NAMALWA (cell line): Measurements from ENCODE around the gene MGLL.

Source experiments
- DNase-seq: peaks from one replicate; pipeline ENCODE4 v3.0.0-alpha.2; 2015; ENCODE audit warnings: low spot score

The MGLL gene

DNA sequence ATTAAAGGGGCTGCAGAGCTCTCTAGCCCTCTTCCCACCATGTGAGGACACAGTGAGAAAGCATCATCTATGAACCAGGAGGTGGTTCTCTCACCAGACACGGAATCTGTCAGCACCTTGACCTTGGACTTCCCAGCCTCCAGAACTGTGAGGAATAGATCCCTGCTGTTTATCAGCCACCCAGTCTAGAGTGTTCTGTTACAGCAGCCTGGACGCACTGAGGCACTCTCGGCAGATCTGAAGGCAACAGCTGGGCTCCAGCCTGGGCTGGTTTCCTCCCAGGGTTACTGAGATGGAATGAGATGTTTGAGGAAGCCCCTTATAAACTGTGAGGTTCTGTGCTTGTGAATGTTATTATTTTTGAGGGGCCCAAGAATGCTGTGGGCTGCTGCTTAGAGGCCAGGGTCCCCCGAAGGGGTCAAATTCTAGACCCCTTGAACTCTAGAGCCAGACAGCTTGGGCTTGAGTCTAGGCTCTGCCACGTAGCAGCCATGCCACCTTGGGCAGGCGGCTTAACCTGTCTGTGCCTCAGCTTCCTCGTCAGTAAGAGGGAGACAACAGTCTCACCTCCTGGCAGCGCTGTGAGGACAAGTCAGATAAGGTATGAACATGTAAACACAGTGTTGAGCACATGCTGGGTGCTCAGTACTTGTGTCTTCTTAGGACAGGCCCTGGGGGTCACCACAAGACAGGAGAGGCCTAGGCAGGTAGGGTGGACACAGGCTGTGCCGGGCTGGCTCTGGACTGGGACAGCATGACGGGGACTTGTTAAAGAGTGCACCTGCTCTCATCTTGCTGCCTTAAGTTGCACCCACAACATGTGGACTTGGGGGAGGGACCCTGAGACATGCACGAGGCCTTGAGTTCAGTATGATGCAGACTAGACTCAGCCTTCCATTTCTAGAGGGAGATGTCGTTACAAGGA is 49.2 kb downstream of the MGLL start:
- no peak for DNase-seq

DNA sequence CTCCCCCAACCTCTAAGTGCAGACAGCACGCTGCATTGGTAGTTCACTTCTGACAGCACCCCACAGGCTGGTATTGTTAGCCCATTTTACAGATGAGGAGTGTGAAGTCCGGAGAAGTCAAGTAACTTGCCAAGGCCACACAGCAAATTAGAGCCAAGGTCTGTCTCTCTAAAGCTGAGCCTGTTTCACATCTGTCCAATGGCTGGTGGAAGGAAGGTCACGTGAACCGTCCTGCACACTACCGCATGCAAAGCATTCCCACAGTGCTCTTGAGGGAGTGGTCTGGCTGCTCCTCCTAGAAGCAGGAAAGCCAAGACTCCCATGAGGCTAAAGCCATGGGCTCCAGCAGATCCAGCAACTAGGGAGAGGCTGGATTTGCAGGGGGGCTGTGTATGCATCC is 50.0 kb downstream of the MGLL start:
- DNase-seq: no peak

DNA sequence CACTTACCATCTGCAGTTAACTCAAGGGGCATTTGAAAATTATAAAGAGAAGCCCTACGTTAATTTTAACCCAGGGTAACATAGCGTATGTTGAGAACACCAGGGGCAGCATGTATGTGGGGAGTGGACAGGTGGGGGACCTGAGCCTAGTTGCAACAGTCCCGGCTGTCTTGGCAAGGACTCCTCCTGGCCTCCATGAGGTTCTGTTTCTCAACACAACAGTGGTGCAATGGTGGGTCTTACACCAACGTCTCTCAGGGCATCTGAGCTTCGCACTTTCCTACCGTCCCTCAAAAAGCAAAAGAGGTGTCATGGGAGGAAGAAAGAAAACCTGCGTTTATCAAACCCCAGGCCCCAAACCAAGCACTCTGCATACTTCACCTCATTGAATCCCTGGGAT is 50.6 kb downstream of the MGLL start:
- DNase-seq: no peak

DNA sequence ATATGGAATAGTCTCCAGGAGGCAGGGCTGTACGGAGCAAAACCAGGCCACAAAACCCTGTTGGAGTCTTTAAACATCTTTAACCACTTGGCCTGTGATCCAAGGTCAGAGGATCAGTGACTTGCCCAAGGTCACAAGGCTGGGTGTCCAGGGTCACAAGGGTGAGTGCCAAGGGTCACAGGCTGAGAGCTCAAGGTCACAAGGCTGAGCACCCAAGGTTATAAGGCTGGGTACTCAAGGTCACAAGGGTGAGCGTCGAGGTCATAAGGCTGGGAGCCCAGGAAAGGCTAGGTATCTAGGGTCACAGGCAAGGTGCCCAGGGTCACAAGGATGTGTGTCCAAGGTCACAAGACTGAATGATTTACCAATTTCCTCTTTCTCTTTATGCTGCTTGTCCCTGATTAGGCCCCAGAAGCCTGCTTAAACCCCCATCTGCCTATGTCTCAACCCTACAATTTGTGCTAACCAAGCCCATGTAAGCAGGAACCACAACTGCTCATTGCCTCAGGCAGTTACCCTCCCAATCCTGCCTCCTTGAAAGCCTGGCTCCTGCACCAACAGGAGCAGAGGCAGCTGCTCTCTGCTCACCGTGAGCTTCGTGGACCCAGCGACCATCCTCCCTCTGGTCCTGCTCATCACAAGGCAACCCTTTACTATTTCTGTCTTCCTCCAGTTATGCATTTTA is 51.5 kb downstream of the MGLL start:
- no peak for DNase-seq

DNA sequence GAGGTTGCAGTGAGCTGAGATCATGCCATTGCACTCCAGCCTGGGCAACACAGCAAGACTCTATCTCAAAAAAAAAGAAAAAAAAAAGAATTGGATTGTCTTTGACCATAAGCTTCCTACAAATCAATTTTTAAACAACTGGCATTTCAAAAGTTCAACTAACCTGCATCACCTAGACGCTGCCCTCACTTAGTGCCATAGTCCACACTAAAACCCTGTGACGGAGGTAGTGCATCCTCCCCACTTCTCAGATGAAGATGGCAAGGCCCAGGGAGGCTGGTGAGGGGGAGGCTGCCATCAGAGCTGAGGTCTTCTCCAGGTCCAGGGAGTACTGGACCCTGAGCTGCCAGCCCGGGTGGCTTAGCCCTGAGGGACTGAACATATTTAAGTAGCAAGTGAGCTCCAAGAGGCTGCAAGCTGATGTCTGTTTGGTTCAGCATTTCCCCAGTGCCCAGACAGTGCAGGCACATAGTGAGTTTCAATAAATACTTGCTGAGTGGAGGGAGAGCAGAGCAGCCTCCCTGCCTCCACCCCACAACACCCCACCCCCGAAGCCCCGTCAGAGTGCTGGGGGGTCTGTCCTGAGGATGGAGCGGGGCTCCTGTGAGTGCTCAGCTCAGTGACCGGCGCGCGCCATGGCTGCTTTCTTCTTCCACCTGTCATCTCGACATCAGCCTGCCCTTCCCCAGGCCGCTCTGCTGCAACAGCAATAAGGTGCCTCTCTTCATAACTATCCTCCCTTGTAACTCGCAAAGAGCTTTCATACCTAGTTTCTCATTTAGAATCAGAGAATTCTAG is 52.8 kb downstream of the MGLL start:
- no peak for DNase-seq

DNA sequence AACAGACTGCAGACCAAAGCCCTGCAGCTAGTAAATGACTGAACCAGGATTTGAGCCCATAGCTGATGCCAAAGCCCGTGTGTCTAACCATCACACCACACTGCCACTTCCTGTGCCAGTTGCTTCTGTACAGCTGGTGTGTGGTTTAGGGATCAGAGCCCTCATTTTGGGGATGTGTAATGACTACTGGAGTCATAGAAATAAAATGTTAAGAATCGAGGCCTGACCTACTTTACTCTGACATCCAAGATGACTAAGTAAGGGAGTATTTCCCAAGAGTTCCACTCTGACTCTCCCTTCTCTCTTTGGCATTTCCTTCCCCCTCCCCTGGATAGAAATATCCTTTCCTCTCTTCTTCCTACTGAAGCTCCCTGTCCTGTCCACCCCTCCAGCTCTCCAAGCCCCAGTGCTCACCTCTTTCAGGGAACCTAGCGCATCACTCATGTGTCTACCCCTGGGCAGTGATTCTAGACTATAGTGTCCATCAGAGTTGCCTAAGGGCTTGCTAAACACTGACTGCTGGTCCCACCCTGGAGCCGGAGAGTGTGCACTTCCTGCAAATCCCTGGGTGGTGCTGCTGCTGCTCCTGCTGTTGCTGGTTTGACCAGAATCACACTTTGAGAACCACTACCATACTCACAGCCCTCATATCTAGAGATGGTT is 53.8 kb downstream of the MGLL start:
- DNase-seq: no peak

DNA sequence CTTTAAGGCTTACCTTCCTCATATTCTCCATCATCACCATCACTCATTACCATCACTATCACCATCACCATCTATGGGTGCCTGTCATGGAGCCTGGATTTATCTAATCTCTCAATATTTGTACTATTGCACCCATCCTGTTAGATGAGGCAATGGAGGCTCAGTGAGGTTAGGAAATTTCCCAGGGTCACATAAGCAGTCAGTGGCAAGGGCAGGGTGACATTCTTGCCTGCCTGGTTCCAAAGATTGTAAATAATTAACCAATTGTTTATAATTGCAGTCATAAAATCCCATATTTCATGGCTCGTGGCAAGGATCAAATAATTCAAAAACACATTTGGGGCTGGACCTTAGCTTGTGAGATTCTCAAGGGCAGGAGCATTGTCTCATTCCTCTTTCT is 55.2 kb downstream of the MGLL start:
- DNase-seq: no peak

DNA sequence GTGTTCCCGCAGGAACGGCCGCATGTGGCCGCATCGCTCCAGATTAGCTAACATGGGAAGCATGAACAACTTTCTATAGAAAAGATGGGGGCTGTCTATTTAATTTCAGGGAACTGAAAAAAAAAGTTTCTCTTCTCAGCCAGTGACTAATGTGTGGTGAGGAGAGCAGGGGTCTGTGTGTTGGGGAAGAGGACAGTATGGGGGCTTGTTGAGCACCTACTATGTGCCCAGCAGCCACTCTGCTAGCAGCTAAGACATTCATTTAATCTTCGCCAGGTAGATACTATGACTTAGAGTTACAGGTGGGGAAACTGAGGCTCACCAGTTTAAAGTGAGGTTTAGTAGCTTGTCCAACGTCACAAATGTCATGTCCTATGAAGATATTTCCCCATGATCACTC is 56.6 kb downstream of the MGLL start:
- DNase-seq: no peak

DNA sequence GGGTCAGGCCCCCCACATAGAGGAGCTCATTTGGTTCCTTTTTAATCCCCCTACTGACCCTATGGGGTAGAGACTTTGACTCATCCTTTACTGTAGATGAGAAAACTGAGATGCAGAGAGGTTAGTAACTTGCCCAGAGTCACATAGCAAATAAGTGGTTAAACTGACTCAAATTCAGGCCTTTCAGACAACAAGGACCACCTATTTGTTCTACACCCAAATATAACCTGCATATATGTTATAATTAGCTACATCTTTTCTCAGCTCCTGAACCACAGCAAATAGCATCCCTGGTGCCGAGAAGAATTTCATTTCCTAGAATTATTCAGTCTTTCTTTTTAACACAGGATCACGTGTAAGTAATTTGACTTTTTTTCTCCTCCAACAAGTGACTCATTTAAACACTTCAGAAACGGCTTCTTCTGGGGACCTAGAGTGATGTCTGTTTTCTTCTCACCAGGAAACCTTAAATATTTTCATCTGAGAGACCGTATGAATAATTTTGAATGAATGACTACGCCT is 57.4 kb downstream of the MGLL start:
- DNase-seq: no peak

DNA sequence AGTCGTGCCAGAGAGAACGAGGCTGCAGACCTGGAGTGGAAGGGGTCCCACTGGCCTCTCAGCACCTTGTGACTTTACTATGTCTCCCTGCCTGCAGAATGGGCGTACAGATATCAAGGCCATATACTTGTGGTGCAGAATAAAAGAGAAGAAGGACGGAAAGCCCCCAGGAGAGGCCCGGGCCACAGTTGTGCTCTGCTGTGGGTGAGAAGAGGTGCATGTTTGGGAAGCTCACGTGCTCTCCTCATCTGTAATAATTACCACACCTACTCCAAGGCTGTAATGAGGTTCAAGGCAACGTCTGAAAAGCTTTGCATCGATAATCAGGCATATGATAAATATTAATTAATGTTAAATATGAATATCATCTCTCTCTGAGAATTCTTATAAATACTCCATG is 58.0 kb downstream of the MGLL start:
- DNase-seq: no peak

DNA sequence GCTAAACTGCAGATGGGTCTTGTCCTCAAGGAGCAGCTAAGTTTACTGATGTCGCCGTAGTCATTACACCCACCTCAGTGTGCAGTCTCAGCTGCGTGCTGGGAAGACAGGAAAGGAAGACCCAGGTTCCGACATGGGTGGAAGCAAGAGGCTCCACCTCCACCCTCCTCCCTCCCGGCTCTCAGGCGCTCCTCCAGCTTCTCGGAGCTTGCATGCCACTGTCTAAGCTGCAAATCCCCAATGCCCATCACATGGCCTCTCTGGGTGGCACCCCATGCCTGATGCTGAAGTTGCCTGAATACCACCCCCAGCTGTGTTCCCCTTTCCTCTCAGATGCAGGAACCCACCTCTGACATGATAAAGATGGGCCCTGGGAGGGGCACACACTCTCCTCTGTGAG is 58.5 kb downstream of the MGLL start:
- no peak for DNase-seq

DNA sequence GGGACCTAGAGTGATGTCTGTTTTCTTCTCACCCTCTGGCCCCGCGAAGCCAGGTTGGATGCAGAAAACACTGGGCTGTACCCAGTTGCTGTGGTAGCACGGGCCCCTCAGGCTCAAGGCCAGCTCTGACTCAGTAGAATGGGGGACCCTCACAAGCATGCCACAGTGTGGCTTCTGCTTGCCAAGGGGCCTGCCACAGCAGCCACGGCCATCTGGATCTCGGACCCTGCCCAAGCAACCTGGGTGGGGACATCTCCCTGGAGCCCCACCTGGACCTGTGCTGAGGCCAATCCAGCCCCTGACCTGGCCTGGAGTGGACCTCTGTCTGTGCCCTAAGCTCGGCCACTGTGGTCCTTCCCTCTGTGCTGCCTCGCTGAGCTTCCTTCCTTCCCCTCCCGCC is 59.0 kb downstream of the MGLL start:
- DNase-seq: no peak

DNA sequence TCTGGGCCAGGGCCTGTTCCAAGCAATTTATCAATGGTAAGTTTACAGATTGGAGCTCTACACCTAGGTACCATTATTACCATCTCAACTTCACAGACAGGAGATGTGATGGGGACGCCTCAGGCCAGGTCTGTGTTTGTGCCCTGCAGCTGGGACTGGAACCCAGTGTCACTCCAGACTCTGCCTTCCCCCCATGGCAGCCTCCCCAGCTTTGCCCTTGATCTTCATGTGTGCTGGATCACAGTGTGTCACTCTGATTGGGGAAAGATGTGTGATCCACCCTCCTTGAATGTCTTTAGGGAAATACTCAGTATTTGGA is 59.6 kb downstream of the MGLL start:
- DNase-seq: no peak

DNA sequence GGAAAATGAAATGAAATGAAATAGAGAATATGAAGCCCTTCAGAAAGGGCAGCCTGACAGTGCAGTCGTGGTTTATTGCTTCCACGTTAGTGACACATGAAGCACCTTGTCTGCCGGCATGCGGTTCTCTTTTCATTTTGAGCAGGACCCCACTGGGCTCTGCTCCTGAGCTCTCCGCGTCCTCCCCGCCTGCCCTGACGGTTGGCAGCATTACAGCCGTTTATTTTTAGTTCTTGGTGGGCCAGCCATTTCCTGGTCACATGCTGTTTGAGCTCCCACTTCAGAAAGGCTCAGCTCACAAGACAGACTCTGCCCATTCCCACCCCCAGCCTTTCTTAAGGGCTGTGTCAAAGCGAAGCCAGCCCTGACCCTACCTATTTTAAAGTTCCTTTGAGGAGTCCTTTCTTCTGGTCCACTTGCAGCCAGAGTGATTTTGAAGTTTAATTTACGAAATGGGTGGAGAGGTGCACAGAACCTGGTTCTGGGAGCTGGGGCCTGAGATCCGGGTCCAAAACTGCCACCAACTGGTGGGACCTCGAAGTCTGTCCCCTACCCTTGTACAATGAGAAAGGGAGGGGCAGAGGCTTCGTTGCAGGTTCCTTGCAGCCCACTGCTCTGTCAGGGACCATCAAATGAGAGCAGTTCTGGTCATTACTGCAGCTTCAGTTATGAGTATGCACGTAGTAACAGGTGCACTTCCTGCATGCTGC is 60.1 kb downstream of the MGLL start:
- peak; percentile 26 for DNase-seq

DNA sequence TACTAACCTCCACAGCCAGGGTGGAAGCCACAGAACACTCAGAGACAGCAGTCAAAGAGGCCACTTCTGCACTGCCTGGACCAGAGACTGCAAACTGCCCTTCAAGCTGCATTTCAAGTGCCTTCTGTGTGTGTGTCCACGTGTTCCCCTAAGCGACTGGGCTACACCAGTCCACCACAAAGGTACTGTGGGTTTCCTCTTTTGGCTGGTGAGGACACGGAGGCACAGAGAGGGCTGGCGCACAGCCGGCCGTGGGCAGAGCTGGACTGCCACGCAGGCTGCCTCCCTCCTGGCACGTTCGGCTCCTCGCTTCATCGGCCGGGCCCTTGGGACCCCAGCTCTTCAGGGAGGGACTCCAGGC is 60.9 kb downstream of the MGLL start:
- no peak for DNase-seq

DNA sequence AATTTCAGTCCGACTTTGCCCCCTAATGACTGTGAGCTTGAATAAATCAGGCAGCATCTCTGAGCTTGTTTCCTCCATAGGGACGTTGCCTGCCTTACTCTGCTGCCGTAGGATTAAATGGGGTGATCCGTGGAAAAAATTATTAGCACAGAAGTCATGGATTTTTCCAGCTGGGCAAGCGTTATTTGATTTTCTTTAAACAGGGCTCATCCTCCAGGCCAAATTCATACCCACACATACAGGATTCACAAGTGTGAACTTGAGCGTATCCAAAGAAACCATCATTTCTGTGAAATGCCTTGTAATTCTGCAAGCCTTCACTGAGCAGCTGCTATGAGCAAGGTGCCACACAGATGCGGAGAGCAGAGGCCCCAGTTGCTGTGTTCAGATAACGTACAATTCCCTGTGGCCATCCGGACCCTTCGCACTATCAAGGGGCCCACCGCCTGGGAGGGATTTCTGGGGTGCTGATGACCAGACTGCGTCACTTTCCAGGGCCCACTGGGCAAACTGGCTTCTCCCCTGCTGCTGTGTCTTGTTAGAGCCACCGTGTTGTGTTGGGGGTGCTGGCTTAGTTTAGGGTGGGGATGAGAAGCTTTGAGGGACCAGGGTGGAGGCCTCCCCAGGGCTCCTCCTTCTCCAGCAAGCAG is 61.4 kb downstream of the MGLL start:
- DNase-seq: no peak

DNA sequence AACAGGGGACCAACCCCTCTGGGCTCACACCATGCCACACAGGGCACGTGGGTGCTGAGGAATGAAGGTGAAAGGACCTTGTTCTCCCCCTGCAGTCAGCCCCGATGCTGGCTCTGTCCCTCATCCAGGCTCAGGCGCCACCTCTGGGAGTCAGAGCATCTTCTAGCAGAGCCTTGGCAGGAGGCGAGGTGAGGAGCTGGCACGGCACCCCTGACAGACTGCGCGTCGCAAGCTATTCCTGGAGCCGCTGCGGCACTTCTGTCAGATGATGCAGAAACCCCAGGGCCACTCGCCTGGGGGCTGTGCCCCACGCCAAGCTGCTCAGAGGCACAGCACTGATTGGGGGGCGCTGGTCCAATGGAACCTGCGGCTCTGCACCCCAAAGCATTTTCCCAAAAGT is 62.0 kb downstream of the MGLL start:
- no peak for DNase-seq

DNA sequence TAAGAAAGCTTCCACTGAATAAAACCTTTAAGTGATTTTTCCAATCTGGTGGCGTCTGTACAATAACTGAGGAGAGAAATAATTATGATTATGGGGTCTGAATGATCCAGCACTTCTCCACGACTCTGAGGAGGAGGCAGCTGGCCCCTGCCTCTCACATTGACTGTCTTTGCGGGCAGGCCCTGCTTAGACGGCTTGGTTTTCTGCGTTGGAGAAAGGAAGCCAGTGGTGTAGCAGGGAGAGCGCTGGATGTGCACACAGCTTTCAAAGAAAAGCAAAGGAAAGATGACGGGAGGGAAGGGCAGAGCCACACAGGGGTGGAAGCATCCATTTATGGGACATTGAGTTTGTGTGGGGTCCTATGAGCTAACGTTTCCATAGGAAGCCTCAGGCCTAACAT is 62.5 kb downstream of the MGLL start:
- no peak for DNase-seq

DNA sequence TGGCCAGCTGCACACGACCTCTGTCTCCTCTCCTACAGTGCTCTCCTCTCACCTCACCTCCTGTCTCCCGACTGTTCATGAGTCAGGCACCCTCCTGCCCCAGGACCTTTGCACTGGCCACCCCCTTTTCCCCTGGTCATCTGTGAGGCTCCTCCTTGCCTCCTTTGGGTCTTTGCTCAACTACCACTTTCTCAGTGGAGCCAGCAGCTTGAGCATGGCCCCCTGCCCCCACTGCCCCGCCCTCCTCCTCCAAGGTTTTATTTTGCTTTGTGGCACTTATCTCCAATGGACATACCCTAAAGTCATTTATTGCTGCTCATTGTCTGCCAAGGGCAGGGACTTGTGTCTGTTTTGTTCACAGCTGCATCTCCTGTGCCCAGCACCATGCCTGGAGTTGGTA is 64.3 kb downstream of the MGLL start:
- no peak for DNase-seq

DNA sequence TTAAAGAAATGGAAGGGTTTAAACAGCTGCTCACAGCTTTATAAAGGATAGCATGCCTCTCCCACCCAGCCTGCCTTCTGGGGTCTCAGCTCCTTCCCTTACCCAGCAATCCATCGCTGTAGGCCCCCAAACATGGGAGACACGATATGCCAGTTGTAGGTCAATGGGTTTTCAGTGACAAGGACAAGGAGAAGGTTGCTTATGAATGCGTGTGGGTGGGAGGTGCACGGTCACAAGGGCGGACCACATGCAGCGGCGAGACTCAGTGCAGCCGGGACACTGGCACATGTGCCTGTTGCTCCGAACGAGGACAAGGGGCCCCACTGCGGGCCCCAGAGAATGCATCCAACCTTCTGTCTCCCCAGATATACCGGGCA is 67.0 kb downstream of the MGLL start:
- no peak for DNase-seq
